ENCODE measurements around the gene GLMP. TPM values are rescaled to one million over a fixed set of nuclear protein-coding genes. Genes with fewer than 3 reads are reported as not detected.

The GLMP gene
- total RNA-seq, 1 experiment from 2014 or later = 60.2 TPM

- no peak overlapping the region for H3K27ac ChIP-seq (ENCODE audit: low read length)
- DNase-seq (ENCODE audit: low read depth, low spot score) (no peak), ATAC-seq (no peak)
- no peaks in the 10 kb centered on the region for H3K9me3 ChIP-seq (ENCODE audit: control insufficient read depth, insufficient read depth, low read depth, low read length)
- POLR2A ChIA-PET = no interaction called here
- TF ChIP-seq, protein P1, sequence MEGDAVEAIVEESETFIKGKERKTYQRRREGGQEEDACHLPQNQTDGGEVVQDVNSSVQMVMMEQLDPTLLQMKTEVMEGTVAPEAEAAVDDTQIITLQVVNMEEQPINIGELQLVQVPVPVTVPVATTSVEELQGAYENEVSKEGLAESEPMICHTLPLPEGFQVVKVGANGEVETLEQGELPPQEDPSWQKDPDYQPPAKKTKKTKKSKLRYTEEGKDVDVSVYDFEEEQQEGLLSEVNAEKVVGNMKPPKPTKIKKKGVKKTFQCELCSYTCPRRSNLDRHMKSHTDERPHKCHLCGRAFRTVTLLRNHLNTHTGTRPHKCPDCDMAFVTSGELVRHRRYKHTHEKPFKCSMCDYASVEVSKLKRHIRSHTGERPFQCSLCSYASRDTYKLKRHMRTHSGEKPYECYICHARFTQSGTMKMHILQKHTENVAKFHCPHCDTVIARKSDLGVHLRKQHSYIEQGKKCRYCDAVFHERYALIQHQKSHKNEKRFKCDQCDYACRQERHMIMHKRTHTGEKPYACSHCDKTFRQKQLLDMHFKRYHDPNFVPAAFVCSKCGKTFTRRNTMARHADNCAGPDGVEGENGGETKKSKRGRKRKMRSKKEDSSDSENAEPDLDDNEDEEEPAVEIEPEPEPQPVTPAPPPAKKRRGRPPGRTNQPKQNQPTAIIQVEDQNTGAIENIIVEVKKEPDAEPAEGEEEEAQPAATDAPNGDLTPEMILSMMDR (IDR thresholded peaks at IDR 0.05) = no peak
- intact Hi-C loops (cut with micrococcal nuclease; ENCODE audit: unreplicated experiment) (no loop called here), in situ Hi-C loops (cut with HindIII; ENCODE audit: low pct_unique_long_range_greater_than_20kb, low sequenced_read_pairs) (no loop called here)
- CTCF ChIA-PET = no interaction called here
- H3K36me3 ChIP-seq (ENCODE audit: control insufficient read depth, insufficient read depth, low read length) = peaks cover 2% of the 10 kb centered on the region
- BruUV-seq (replicated peaks) = no TSS peak
- no peaks in the 10 kb centered on the region for H3K27me3 ChIP-seq (ENCODE audit: control insufficient read depth, insufficient read depth, low read length)
- H3K4me3 ChIP-seq (ENCODE audit: low read depth in 2 of 2, low read length in 2 of 2) = no peak overlapping the region
- peaks cover 5% of the 10 kb centered on the region for H3K4me1 ChIP-seq (ENCODE audit: control insufficient read depth, insufficient read depth, low read length)
Measured at GRCh38 chr1:156251527-156251926, 44.0 kb downstream of the GLMP start.

GRCh38 chr1:156249593-156249992 is 45.9 kb downstream of the GLMP start:
- TSS peak; percentile 70 for BruUV-seq (replicated peaks)
- H3K27me3 ChIP-seq (ENCODE audit: control insufficient read depth, insufficient read depth, low read length) = no peaks in the 10 kb centered on the region
- DNase-seq (ENCODE audit: low read depth, low spot score) = no peak
- ChIA-PET CTCF (no interaction called here), POLR2A (no interaction called here)
- H3K27ac ChIP-seq (ENCODE audit: low read length) = no peak overlapping the region
- H3K9me3 ChIP-seq (ENCODE audit: control insufficient read depth, insufficient read depth, low read depth, low read length) = no peaks in the 10 kb centered on the region
- peaks cover 9% of the 10 kb centered on the region for H3K4me1 ChIP-seq (ENCODE audit: control insufficient read depth, insufficient read depth, low read length)
- intact Hi-C loops (cut with micrococcal nuclease; ENCODE audit: unreplicated experiment) = no loop called here
- ATAC-seq = no peak
- in situ Hi-C loops (cut with HindIII; ENCODE audit: low pct_unique_long_range_greater_than_20kb, low sequenced_read_pairs) = no loop called here
- H3K4me3 ChIP-seq (ENCODE audit: low read depth in 2 of 2, low read length in 2 of 2) = no peak overlapping the region
- H3K36me3 ChIP-seq (ENCODE audit: control insufficient read depth, insufficient read depth, low read length) = no peaks in the 10 kb centered on the region; the same call in none of the 2 replicates
- TF ChIP-seq POLR2AphosphoS5 (IDR thresholded peaks at IDR 0.05; ENCODE audit: low read depth, low read length) = no peak
- no peak for TF ChIP-seq TCF7L2 (IDR thresholded peaks at IDR 0.05; ENCODE audit: low read depth, low read length)
- TF ChIP-seq, protein P1 (IDR thresholded peaks at IDR 0.05) = no peak
- no peak for TF ChIP-seq SIN3A (IDR thresholded peaks at IDR 0.05; ENCODE audit: borderline replicate concordance, insufficient read depth, low read depth, low read length)
- TF ChIP-seq, protein P2, sequence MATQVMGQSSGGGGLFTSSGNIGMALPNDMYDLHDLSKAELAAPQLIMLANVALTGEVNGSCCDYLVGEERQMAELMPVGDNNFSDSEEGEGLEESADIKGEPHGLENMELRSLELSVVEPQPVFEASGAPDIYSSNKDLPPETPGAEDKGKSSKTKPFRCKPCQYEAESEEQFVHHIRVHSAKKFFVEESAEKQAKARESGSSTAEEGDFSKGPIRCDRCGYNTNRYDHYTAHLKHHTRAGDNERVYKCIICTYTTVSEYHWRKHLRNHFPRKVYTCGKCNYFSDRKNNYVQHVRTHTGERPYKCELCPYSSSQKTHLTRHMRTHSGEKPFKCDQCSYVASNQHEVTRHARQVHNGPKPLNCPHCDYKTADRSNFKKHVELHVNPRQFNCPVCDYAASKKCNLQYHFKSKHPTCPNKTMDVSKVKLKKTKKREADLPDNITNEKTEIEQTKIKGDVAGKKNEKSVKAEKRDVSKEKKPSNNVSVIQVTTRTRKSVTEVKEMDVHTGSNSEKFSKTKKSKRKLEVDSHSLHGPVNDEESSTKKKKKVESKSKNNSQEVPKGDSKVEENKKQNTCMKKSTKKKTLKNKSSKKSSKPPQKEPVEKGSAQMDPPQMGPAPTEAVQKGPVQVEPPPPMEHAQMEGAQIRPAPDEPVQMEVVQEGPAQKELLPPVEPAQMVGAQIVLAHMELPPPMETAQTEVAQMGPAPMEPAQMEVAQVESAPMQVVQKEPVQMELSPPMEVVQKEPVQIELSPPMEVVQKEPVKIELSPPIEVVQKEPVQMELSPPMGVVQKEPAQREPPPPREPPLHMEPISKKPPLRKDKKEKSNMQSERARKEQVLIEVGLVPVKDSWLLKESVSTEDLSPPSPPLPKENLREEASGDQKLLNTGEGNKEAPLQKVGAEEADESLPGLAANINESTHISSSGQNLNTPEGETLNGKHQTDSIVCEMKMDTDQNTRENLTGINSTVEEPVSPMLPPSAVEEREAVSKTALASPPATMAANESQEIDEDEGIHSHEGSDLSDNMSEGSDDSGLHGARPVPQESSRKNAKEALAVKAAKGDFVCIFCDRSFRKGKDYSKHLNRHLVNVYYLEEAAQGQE (IDR thresholded peaks at IDR 0.05; ENCODE audit: insufficient read depth in 1 of 2, low read depth in 2 of 2, low read length in 1 of 2) = no peak
